Measurements from ENCODE around the gene CREB5. TPM values are rescaled to one million over a fixed set of nuclear protein-coding genes. Genes with fewer than 3 reads are reported as not detected.

The CREB5 gene
- total and polyA plus RNA-seq, 2 of the 8 experiments (the other 6 are each of a cell fraction or from before 2014, with no cell fraction given) = 2.4 to 2.7 TPM

DNA sequence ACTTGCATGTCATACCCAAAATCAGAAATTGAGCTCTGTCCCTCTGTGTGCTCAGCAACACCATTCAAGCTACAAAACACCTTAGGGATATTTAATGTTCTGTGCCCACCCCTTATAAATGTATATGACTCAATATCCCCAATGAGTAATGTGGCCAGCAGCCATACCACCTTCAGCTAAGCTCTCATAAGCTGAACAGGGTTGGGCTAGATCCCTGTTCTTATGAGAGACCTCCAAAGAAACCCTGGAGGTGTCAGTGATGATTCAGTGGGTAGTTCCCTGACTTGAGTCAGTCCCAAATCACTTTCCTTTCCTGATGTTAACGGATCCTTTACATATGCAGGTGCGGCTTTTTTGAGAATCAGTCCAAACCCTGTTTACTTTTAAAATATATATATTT is 253.8 kb downstream of the CREB5 start (continued):
- TF ChIP-seq, protein P1, sequence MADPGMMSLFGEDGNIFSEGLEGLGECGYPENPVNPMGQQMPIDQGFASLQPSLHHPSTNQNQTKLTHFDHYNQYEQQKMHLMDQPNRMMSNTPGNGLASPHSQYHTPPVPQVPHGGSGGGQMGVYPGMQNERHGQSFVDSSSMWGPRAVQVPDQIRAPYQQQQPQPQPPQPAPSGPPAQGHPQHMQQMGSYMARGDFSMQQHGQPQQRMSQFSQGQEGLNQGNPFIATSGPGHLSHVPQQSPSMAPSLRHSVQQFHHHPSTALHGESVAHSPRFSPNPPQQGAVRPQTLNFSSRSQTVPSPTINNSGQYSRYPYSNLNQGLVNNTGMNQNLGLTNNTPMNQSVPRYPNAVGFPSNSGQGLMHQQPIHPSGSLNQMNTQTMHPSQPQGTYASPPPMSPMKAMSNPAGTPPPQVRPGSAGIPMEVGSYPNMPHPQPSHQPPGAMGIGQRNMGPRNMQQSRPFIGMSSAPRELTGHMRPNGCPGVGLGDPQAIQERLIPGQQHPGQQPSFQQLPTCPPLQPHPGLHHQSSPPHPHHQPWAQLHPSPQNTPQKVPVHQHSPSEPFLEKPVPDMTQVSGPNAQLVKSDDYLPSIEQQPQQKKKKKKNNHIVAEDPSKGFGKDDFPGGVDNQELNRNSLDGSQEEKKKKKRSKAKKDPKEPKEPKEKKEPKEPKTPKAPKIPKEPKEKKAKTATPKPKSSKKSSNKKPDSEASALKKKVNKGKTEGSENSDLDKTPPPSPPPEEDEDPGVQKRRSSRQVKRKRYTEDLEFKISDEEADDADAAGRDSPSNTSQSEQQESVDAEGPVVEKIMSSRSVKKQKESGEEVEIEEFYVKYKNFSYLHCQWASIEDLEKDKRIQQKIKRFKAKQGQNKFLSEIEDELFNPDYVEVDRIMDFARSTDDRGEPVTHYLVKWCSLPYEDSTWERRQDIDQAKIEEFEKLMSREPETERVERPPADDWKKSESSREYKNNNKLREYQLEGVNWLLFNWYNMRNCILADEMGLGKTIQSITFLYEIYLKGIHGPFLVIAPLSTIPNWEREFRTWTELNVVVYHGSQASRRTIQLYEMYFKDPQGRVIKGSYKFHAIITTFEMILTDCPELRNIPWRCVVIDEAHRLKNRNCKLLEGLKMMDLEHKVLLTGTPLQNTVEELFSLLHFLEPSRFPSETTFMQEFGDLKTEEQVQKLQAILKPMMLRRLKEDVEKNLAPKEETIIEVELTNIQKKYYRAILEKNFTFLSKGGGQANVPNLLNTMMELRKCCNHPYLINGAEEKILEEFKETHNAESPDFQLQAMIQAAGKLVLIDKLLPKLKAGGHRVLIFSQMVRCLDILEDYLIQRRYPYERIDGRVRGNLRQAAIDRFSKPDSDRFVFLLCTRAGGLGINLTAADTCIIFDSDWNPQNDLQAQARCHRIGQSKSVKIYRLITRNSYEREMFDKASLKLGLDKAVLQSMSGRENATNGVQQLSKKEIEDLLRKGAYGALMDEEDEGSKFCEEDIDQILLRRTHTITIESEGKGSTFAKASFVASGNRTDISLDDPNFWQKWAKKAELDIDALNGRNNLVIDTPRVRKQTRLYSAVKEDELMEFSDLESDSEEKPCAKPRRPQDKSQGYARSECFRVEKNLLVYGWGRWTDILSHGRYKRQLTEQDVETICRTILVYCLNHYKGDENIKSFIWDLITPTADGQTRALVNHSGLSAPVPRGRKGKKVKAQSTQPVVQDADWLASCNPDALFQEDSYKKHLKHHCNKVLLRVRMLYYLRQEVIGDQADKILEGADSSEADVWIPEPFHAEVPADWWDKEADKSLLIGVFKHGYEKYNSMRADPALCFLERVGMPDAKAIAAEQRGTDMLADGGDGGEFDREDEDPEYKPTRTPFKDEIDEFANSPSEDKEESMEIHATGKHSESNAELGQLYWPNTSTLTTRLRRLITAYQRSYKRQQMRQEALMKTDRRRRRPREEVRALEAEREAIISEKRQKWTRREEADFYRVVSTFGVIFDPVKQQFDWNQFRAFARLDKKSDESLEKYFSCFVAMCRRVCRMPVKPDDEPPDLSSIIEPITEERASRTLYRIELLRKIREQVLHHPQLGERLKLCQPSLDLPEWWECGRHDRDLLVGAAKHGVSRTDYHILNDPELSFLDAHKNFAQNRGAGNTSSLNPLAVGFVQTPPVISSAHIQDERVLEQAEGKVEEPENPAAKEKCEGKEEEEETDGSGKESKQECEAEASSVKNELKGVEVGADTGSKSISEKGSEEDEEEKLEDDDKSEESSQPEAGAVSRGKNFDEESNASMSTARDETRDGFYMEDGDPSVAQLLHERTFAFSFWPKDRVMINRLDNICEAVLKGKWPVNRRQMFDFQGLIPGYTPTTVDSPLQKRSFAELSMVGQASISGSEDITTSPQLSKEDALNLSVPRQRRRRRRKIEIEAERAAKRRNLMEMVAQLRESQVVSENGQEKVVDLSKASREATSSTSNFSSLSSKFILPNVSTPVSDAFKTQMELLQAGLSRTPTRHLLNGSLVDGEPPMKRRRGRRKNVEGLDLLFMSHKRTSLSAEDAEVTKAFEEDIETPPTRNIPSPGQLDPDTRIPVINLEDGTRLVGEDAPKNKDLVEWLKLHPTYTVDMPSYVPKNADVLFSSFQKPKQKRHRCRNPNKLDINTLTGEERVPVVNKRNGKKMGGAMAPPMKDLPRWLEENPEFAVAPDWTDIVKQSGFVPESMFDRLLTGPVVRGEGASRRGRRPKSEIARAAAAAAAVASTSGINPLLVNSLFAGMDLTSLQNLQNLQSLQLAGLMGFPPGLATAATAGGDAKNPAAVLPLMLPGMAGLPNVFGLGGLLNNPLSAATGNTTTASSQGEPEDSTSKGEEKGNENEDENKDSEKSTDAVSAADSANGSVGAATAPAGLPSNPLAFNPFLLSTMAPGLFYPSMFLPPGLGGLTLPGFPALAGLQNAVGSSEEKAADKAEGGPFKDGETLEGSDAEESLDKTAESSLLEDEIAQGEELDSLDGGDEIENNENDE (IDR thresholded peaks at IDR 0.05; ENCODE audit: insufficient replicate concordance, low read length) = no peak
- TF ChIP-seq SP1 (IDR thresholded peaks at IDR 0.05; ENCODE audit: low read depth, low read length) = no peak
- no peak for TF ChIP-seq BACH1 (IDR thresholded peaks at IDR 0.05; ENCODE audit: low read length)
- no peak for TF ChIP-seq KDM1A (IDR thresholded peaks at IDR 0.05; ENCODE audit: borderline replicate concordance, low read length)
- no peak for TF ChIP-seq HDAC2 (IDR thresholded peaks at IDR 0.05; ENCODE audit: borderline replicate concordance in 1 of 2, low read depth in 2 of 2, low read length in 2 of 2)
- TF ChIP-seq EP300 (IDR thresholded peaks at IDR 0.05; ENCODE audit: borderline replicate concordance in 1 of 2, low read depth in 2 of 2, low read length in 2 of 2) = no peak
- no peak for TF ChIP-seq POLR2AphosphoS5 (IDR thresholded peaks at IDR 0.05; ENCODE audit: low read depth, low read length)
- no peak for TF ChIP-seq SAP30 (IDR thresholded peaks at IDR 0.05; ENCODE audit: insufficient read depth, insufficient replicate concordance, low read length)
- TF ChIP-seq SP2 (IDR thresholded peaks at IDR 0.05; ENCODE audit: low read length) = no peak
- TF ChIP-seq JUN (IDR thresholded peaks at IDR 0.05; ENCODE audit: low read depth, low read length) = no peak
- TF ChIP-seq PHF8 (conservative IDR thresholded peaks at IDR 0.05; ENCODE audit: low read depth, low read length) = no peak
- TF ChIP-seq TEAD4 (IDR thresholded peaks at IDR 0.05; ENCODE audit: low read depth, low read length) = no peak
